GM04503 (cell line): Measurements from ENCODE around the gene DSTN.

Source experiments
- DNase-seq: peaks from one replicate; pipeline ENCODE4 v3.0.0-alpha.2; 2012; ENCODE audit warnings: low read depth

The DSTN gene

GRCh38 chr20:17549131-17549530 lies 20.7 kb upstream of the DSTN start:
- no peak for DNase-seq

GRCh38 chr20:17555106-17555505 lies 14.8 kb upstream of the DSTN start:
- DNase-seq = no peak

GRCh38 chr20:17556837-17557674 lies 12.8 kb upstream of the DSTN start:
- no peak for DNase-seq

- no peak for DNase-seq
Observed at GRCh38 chr20:17557675-17558006, 12.2 kb upstream of the DSTN start.

GRCh38 chr20:17558154-17558940 lies 11.5 kb upstream of the DSTN start:
- DNase-seq = peak; percentile 92

- DNase-seq = no peak
Observed at GRCh38 chr20:17558941-17559304, 11.0 kb upstream of the DSTN start.

- DNase-seq = no peak
Observed at GRCh38 chr20:17559338-17559737, 10.5 kb upstream of the DSTN start.

- DNase-seq = no peak
Observed at GRCh38 chr20:17560344-17561074, 9.4 kb upstream of the DSTN start.

GRCh38 chr20:17562804-17563305 lies 7.0 kb upstream of the DSTN start:
- DNase-seq = peak; percentile 90

GRCh38 chr20:17565169-17565845 lies 4.6 kb upstream of the DSTN start:
- DNase-seq = no peak

GRCh38 chr20:17566345-17566744 lies 3.5 kb upstream of the DSTN start:
- no peak for DNase-seq

- no peak for DNase-seq
Observed at GRCh38 chr20:17568045-17568788, 1.7 kb upstream of the DSTN start.

GRCh38 chr20:17568972-17569521 lies 828 bp upstream of the DSTN start:
- DNase-seq = peak; percentile 96

GRCh38 chr20:17570347-17571152 lies 675 bp downstream of the DSTN start:
- DNase-seq = no peak

GRCh38 chr20:17571153-17571527 lies 1.3 kb downstream of the DSTN start:
- DNase-seq = no peak

- DNase-seq = no peak
Observed at GRCh38 chr20:17572034-17572638, 2.3 kb downstream of the DSTN start.

- DNase-seq = no peak
Observed at GRCh38 chr20:17573463-17573862, 3.6 kb downstream of the DSTN start.

GRCh38 chr20:17576215-17576614 lies 6.3 kb downstream of the DSTN start:
- DNase-seq = no peak

GRCh38 chr20:17579369-17580039 lies 9.6 kb downstream of the DSTN start:
- DNase-seq = no peak
